B cell (primary cell): Measurements from ENCODE around the gene DGKE. TPM values are rescaled to one million over a fixed set of nuclear protein-coding genes. Genes with fewer than 3 reads are reported as not detected.

ENCODE experiments used
- ATAC-seq: fragments of 200-7000 bp; cut with Tn5 transposase; one replicate; pipeline ENCODE4 v1.10.0; 2021; ENCODE audit warnings: low read depth, mild to moderate bottlenecking, moderate number of reproducible peaks, moderate library complexity
- CTCF ChIA-PET: fragments of 350-600 bp; sonication (Branson Sonifier 250); formaldehyde crosslinking; loops from one replicate; lab custom pipeline; 2021; ENCODE audit warnings: antibody characterized with exemption, inconsistent platforms; lab: Charles Lee
- POLR2A ChIA-PET: fragments of 350-600 bp; sonication (Branson Sonifier 250); formaldehyde crosslinking; loops from one replicate; lab custom pipeline; 2021; ENCODE audit warnings: antibody characterized with exemption; lab: Charles Lee
- DNase-seq: peaks from one replicate; pipeline ENCODE4 v3.0.0; 2013
- H2AFZ ChIP-seq: 2 replicates; pipeline ENCODE4 v1.6.1; 2012; ENCODE audit warnings: mild to moderate bottlenecking, low read depth, low read length; ENCODE audit not compliant: insufficient read depth, poor library complexity, severe bottlenecking
- H3K27ac ChIP-seq, 2 donors: 1 replicate in 1 of 2; 2 replicates in 1 of 2; pipeline ENCODE4 v1.5.1; 2012 to 2013; ENCODE audit warnings: low read length in 2 of 2, mild to moderate bottlenecking in 2 of 2, moderate library complexity in 1 of 2
- H3K27me3 ChIP-seq, 4 experiments: fragments of 200-600 bp in 1 of 4; sonication (generic) in 1 of 4; replicated peaks in 1 of 4; 1 replicate in 2 of 4; 2 replicates in 2 of 4; pipeline versions ENCODE4 v1.6.1 to v1.7.0; 2013 to 2016; ENCODE audit warnings: low read length in 3 of 4, mild to moderate bottlenecking in 2 of 4, mixed read lengths in 1 of 4, moderate library complexity in 1 of 4; ENCODE audit not compliant: insufficient read depth in 4 of 4, control insufficient read depth in 3 of 4; ENCODE audit errors: control extremely low read depth in 1 of 4
- H3K36me3 ChIP-seq, 2 experiments: replicated peaks in 1 of 2; 1 replicate in 1 of 2; 2 replicates in 1 of 2; pipeline versions ENCODE4 v1.6.1 to v1.7.1; 2013; ENCODE audit warnings: low read length in 1 of 2; ENCODE audit not compliant: insufficient read depth in 2 of 2, control insufficient read depth in 1 of 2; ENCODE audit errors: control extremely low read depth in 1 of 2, extremely low read depth in 1 of 2
- H3K4me1 ChIP-seq, 2 donors: fragments of 200-600 bp in 1 of 2; sonication (generic) in 1 of 2; 1 replicate in 1 of 2; 2 replicates in 1 of 2; pipeline versions ENCODE4 v1.5.1 to v1.6.1; 2013 to 2017; ENCODE audit warnings: low read length in 2 of 2; ENCODE audit not compliant: control insufficient read depth in 2 of 2, insufficient read depth in 2 of 2
- H3K4me2 ChIP-seq: replicated peaks from 2 replicates; pipeline ENCODE3; 2012; ENCODE audit warnings: mild to moderate bottlenecking, low read depth, low read length; ENCODE audit not compliant: poor library complexity, severe bottlenecking
- H3K4me3 ChIP-seq, 5 experiments: fragments of 200-600 bp in 1 of 5; sonication (generic) in 1 of 5; 1 replicate in 3 of 5; 2 replicates in 2 of 5; pipeline versions ENCODE4 v1.5.1 to v1.7.0; 2011 to 2016; ENCODE audit warnings: low read length in 4 of 5, mild to moderate bottlenecking in 4 of 5, low read depth in 2 of 5, control low read depth in 1 of 5, moderate library complexity in 1 of 5; ENCODE audit not compliant: insufficient read depth in 1 of 5; ENCODE audit errors: control extremely low read depth in 1 of 5, extremely low read depth in 1 of 5
- H3K79me2 ChIP-seq: fragments of 200-600 bp; sonication (generic); one replicate; pipeline ENCODE4 v1.6.0; 2016; ENCODE audit warnings: low read length; ENCODE audit not compliant: control insufficient read depth, insufficient read depth
- H3K9ac ChIP-seq: fragments of 200-600 bp; sonication (generic); 2 replicates; pipeline ENCODE4 v1.6.1; 2017; ENCODE audit warnings: mild to moderate bottlenecking, low read length, moderate library complexity
- H3K9me3 ChIP-seq, 3 donors: one replicate each; pipeline versions ENCODE4 v1.6.1 to v1.7.1; 2013; ENCODE audit warnings: low read length in 2 of 3; ENCODE audit not compliant: control insufficient read depth in 2 of 3, insufficient read depth in 1 of 3; ENCODE audit errors: control extremely low read depth in 1 of 3
- H4K20me1 ChIP-seq: 2 replicates; pipeline ENCODE4 v1.6.0; 2012; ENCODE audit warnings: mild to moderate bottlenecking, low read length; ENCODE audit not compliant: insufficient read depth, control insufficient read depth, poor library complexity, severe bottlenecking
- H3K27ac Mint-ChIP-seq: one replicate; pipeline ENCODE4 v1.8.0; 2021; ENCODE audit warnings: mixed read lengths
- H3K27me3 Mint-ChIP-seq: one replicate; pipeline ENCODE4 v1.8.0; 2021; ENCODE audit warnings: mixed read lengths
- H3K4me1 Mint-ChIP-seq: one replicate; pipeline ENCODE4 v1.8.0; 2021; ENCODE audit warnings: mixed read lengths
- H3K4me3 Mint-ChIP-seq: one replicate; pipeline ENCODE4 v1.8.0; 2021; ENCODE audit warnings: mixed read lengths
- H3K9me3 Mint-ChIP-seq: one replicate; pipeline ENCODE4 v1.8.0; 2022; ENCODE audit warnings: mixed read lengths; ENCODE audit not compliant: insufficient read depth
- EZH2 ChIP-seq: IDR thresholded peaks from 2 replicates; pipeline ENCODE4 v1.6.1; 2012; ENCODE audit warnings: borderline replicate concordance, low read depth, mild to moderate bottlenecking, moderate library complexity, low read length; ENCODE audit not compliant: insufficient read depth, poor library complexity, severe bottlenecking
- WGBS: methylation state at CpG from one replicate; pipeline ENCODE4 v1.1.5; 2013; ENCODE audit warnings: missing lambda C conversion rate; ENCODE audit not compliant: insufficient coverage; 5-methylcytosine and 5-hydroxymethylcytosine counted together
- intact Hi-C: fragments of 100-400 bp; cut with micrococcal nuclease; formaldehyde crosslinking; loops from one replicate; pipeline ENCODE4 v1.10.0; 2022
- polyA plus RNA-seq: library from polyadenylated mRNA; depleted of rRNA; stranded (reverse); fragments of >200 nt; gene quantifications from 2 replicates; pipeline ENCODE4 v1.2.3, GENCODE V29; 2012
- total RNA-seq, 2 donors: library from RNA; stranded (reverse); fragments of 120-200 nt in 1 of 2; gene quantifications; 1 replicate in 1 of 2; 2 replicates in 1 of 2; pipeline versions ENCODE4 v1.2.3 to v1.2.4, GENCODE V29; 2013 to 2022
- TF ChIP-seq, protein P1 (sequence below): fragments of 200-600 bp; IDR thresholded peaks from one replicate; pipeline ENCODE4 v1.8.0; 2022; ENCODE audit warnings: antibody characterized with exemption, mild to moderate bottlenecking

DGKE gene
- total and polyA plus RNA-seq, 2 donors (not counting 1 experiment from before 2014, with no cell fraction given), result 8.9 to 28.1 TPM

DNA sequence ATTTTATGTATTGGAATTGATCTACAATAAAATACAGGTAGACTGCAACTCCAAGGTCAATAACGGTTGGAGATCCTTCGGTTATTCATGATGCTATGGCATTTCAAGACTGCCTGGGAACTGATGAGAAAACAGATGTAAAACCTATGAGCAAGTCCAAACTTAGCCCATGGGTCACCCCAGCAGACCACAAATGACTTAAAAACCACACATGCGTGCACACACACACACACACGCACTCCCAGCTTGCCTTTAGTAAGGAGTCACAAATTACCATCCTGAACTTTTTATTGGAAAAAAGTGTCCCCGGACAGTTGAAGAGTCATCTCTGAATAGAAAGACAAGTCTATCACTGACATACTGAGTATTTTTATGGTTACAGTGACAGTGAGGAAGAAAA is 53.2 kb downstream of the DGKE start:
- Histone ChIP-seq H3K9me3 (peaks cover 0 to 15% (median 14%) of the 10 kb centered on the region in 3 donors), H3K4me3 (no peak overlapping the region), H3K36me3 (peaks cover 6 to 60% of the 10 kb centered on the region in 2 experiments), H3K27ac (no peak overlapping the region), H3K4me2 (no peak overlapping the region), H4K20me1 (peaks cover 9% of the 10 kb centered on the region), H3K27me3 (no peaks in the 10 kb centered on the region), H3K9ac (no peak overlapping the region), H2AFZ (no peak overlapping the region), H3K4me1 (no peaks in the 10 kb centered on the region), H3K79me2 (peaks cover 3% of the 10 kb centered on the region)
- ChIA-PET POLR2A (no interaction called here), CTCF (no interaction called here)
- intact Hi-C loops, result no loop called here
- H3K27me3 Mint-ChIP-seq, result no peaks in the 10 kb centered on the region
- no peak overlapping the region for H3K4me3 Mint-ChIP-seq
- DNase-seq, result no peak
- H3K4me1 Mint-ChIP-seq, result no peaks in the 10 kb centered on the region
- no peak for ATAC-seq
- 100% methylated on average over 2 of the region's 5 CpGs for WGBS
- H3K27ac Mint-ChIP-seq, result no peak overlapping the region
- no peak for TF ChIP-seq EZH2
- TF ChIP-seq, protein P1, sequence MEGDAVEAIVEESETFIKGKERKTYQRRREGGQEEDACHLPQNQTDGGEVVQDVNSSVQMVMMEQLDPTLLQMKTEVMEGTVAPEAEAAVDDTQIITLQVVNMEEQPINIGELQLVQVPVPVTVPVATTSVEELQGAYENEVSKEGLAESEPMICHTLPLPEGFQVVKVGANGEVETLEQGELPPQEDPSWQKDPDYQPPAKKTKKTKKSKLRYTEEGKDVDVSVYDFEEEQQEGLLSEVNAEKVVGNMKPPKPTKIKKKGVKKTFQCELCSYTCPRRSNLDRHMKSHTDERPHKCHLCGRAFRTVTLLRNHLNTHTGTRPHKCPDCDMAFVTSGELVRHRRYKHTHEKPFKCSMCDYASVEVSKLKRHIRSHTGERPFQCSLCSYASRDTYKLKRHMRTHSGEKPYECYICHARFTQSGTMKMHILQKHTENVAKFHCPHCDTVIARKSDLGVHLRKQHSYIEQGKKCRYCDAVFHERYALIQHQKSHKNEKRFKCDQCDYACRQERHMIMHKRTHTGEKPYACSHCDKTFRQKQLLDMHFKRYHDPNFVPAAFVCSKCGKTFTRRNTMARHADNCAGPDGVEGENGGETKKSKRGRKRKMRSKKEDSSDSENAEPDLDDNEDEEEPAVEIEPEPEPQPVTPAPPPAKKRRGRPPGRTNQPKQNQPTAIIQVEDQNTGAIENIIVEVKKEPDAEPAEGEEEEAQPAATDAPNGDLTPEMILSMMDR, result no peak
- H3K9me3 Mint-ChIP-seq, result peaks cover 5% of the 10 kb centered on the region

- CTCF ChIA-PET, result interaction anchor here (5.1 to 7.5 kb wide), 2 partner anchors 52 to 54 kb away, joined by 22 to 34 read pairs; no protein-coding TSS in a partner anchor
- Histone ChIP-seq H3K27ac (no peak overlapping the region), H3K4me2 (no peak overlapping the region), H3K4me3 (no peak overlapping the region), H3K27me3 (no peaks in the 10 kb centered on the region), H3K4me1 (no peaks in the 10 kb centered on the region), H3K9ac (no peak overlapping the region), H4K20me1 (peaks cover 14% of the 10 kb centered on the region), H3K9me3 (peaks cover 0 to 15% (median 14%) of the 10 kb centered on the region in 3 donors), H2AFZ (no peak overlapping the region), H3K79me2 (peaks cover 3% of the 10 kb centered on the region), H3K36me3 (peaks cover 6 to 67% of the 10 kb centered on the region in 2 experiments)
- no peak for ATAC-seq
- POLR2A ChIA-PET, result no interaction called here
- no peak for TF ChIP-seq EZH2
- TF ChIP-seq, protein P1, result no peak
- DNase-seq, result no peak
- intact Hi-C loops, result no loop called here
- Mint-ChIP-seq H3K4me3 (no peak overlapping the region), H3K9me3 (peaks cover 5% of the 10 kb centered on the region), H3K27ac (no peak overlapping the region), H3K27me3 (no peaks in the 10 kb centered on the region), H3K4me1 (no peaks in the 10 kb centered on the region)
- 99% methylated on average over 7 of the region's 9 CpGs for WGBS
Observed at GRCh38 chr17:56887552-56888467, 53.9 kb downstream of the DGKE start.
